ENCODE data around the gene MDC1. TPM values are rescaled to one million over a fixed set of nuclear protein-coding genes. Genes with fewer than 3 reads are reported as not detected.

The MDC1 gene
- polyA plus RNA-seq, 3 donors, result 0.27 to 4.5 (median 0.34) TPM

DNA sequence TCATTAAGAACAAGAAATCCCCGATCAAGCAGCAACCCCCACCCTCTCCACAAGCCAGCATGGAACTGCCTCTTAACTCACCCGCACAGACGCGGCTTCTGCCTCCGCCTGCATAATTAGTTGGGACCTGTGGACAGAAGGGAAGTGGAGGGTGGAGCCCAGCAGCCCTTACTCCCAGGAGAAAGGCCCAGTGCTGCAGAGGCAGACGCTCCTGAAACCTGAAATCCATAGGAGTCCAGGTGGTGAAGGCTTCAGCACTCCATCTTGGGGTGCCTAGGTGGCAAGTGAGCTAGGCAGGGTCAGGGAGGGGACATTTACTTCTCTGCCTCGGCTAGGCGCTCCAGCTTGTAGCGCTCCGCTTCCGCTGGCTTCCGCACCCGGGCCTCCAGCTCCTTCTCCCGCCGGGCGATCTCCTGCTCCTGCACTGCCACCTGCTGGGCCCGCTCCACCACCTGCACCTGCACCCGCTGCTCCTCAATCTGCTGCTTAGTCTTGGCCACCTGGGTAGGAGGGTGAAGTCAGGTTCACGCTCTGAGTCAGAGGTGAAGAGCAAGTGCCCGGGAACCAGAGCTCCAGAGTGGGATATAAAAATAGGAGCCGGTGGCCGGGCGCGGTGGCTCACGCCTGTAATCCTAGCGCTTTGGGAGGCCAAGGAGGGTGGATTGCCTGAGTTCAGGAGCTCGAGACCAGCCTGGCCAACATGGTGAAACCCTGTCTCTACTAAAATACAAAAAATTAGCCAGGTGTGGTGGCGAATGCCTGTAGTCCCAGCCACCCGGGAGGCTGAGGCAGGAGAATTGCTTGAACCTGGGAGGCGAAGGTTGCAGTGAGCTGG, 13.7 kb upstream of the MDC1 start:
- peaks cover 29 to 88% of the 10 kb centered on the region in 2 donors for H3K36me3 ChIP-seq (replicated peaks in 1 of 2; ENCODE audit: control insufficient read depth in 1 of 2, insufficient read depth in 2 of 2, low read length in 2 of 2)
- intact Hi-C loops (cut with micrococcal nuclease), result loop anchor here in 1 of 2 donors (2.0 kb wide), 1 partner anchor 190 kb away; no protein-coding TSS in a partner anchor
- Mint-ChIP-seq H3K4me1 (peaks cover 20% of the 10 kb centered on the region), H3K27me3 (ENCODE audit: low read depth in 3 of 3) (peaks cover 0 to 2% (median 0%) of the 10 kb centered on the region in 3 donors), H3K27ac (peak overlapping the region in 4 of 7 donors; percentile 37 to 83 (median 64)), H3K36me3 (peaks cover 56 to 83% of the 10 kb centered on the region in 2 donors), H3K4me3 (peak overlapping the region; percentile 73 to 83), H3K9me3 (peaks cover 0 to 2% (median 0%) of the 10 kb centered on the region in 7 donors)
- H3K4me3 ChIP-seq (replicated peaks in 1 of 3; ENCODE audit: low read depth in 2 of 3, low read length in 3 of 3), result peak overlapping the region; percentile 8 to 68 (median 37)
- peaks cover 50% of the 10 kb centered on the region for H4K20me1 ChIP-seq (ENCODE audit: insufficient read depth, low read length)
- H3K27ac ChIP-seq (ENCODE audit: low read depth in 1 of 2, low read length in 2 of 2), result peak overlapping the region in 1 of 2 donors; percentile 42
- peaks cover 21 to 24% of the 10 kb centered on the region in 2 donors for H3K4me1 ChIP-seq (ENCODE audit: control insufficient read depth in 1 of 2, insufficient read depth in 2 of 2, low read length in 2 of 2)
- H3K27me3 ChIP-seq (ENCODE audit: control insufficient read depth in 2 of 2, insufficient read depth in 2 of 2, low read length in 2 of 2), result no peaks in the 10 kb centered on the region
- TF ChIP-seq CTCF (IDR thresholded peaks at IDR 0.05), result peak; percentile 60
- peak in 2 of 3 donors; percentile 68 to 72 for DNase-seq
- H3K79me2 ChIP-seq (ENCODE audit: insufficient read depth, low read length), result peaks cover 10% of the 10 kb centered on the region
- 41% methylated on average over 16 of the region's 30 CpGs for WGBS (ENCODE audit: insufficient coverage)
- H3K9me3 ChIP-seq (replicated peaks in 1 of 2; ENCODE audit: control insufficient read depth in 1 of 2, insufficient read depth in 1 of 2, low read length in 2 of 2), result no peaks in the 10 kb centered on the region
- H3K9ac ChIP-seq (ENCODE audit: insufficient read depth, low read length, poor library complexity, severe bottlenecking), result no peak overlapping the region
- peak overlapping the region; percentile 74 for H2AFZ ChIP-seq (ENCODE audit: insufficient read depth, low read depth, low read length, poor library complexity, severe bottlenecking)
- H3K4me2 ChIP-seq (replicated peaks; ENCODE audit: extremely low read depth, low read length, poor library complexity, severe bottlenecking), result peak overlapping the region; percentile 78

DNA sequence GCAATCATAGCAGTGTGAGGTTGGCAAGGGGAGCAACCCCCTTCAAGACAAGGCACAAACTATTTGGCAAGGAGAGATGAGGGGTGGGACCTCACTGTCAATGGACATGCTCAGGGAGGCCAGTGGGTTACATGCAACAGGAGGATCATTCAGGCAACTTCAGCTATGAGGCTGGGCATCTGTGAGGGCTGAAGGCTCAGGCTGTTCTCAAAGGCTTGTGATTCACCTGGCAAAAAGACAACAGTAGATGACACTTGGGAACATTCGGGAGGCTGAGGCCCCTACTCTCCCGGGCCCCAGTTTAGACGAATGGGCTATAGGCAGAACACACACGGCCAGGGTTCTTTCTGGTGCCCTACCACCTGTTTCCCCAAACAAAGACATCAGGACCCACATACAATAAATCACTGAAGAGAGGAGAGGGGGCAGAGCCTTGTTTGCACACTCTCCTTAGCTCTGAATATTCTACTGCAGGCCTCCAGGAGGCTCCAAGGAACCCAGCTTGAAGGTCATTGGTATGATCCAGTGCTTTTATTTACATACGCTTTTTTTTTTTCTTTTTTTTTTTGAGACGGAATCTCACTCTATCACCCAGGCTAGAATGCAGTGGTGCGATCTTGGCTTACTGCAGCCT, 11.0 kb upstream of the MDC1 start:
- peaks cover 0 to 2% (median 0%) of the 10 kb centered on the region in 3 donors for H3K27me3 Mint-ChIP-seq (ENCODE audit: low read depth in 3 of 3)
- Histone ChIP-seq H3K36me3 (replicated peaks in 1 of 2; ENCODE audit: control insufficient read depth in 1 of 2, insufficient read depth in 2 of 2, low read length in 2 of 2) (peaks cover 41 to 88% of the 10 kb centered on the region in 2 donors), H2AFZ (ENCODE audit: insufficient read depth, low read depth, low read length, poor library complexity, severe bottlenecking) (no peak overlapping the region), H3K9ac (ENCODE audit: insufficient read depth, low read length, poor library complexity, severe bottlenecking) (no peak overlapping the region), H3K79me2 (ENCODE audit: insufficient read depth, low read length) (peaks cover 37% of the 10 kb centered on the region), H3K27ac (ENCODE audit: low read depth in 1 of 2, low read length in 2 of 2) (peak overlapping the region in 1 of 2 donors; percentile 13), H3K4me3 (replicated peaks in 1 of 3; ENCODE audit: low read depth in 2 of 3, low read length in 3 of 3) (no peak overlapping the region), H4K20me1 (ENCODE audit: insufficient read depth, low read length) (peaks cover 72% of the 10 kb centered on the region), H3K9me3 (replicated peaks in 1 of 2; ENCODE audit: control insufficient read depth in 1 of 2, insufficient read depth in 1 of 2, low read length in 2 of 2) (no peaks in the 10 kb centered on the region), H3K4me1 (ENCODE audit: control insufficient read depth in 1 of 2, insufficient read depth in 2 of 2, low read length in 2 of 2) (peaks cover 19 to 31% of the 10 kb centered on the region in 2 donors), H3K27me3 (ENCODE audit: control insufficient read depth in 2 of 2, insufficient read depth in 2 of 2, low read length in 2 of 2) (no peaks in the 10 kb centered on the region), H3K4me2 (replicated peaks; ENCODE audit: extremely low read depth, low read length, poor library complexity, severe bottlenecking) (no peak overlapping the region)
- intact Hi-C loops (cut with micrococcal nuclease), result loop anchor here in 1 of 2 donors (10.0 kb wide), 1 partner anchor 243 kb away; the partner anchor contains the start of gene HLA-E
- peaks cover 28% of the 10 kb centered on the region for H3K4me1 Mint-ChIP-seq
- DNase-seq, result no peak
- WGBS (ENCODE audit: insufficient coverage), result 52% methylated on average over 2 of the region's 7 CpGs
- TF ChIP-seq CTCF (IDR thresholded peaks at IDR 0.05), result no peak
- peaks cover 62 to 82% of the 10 kb centered on the region in 2 donors for H3K36me3 Mint-ChIP-seq
- no peak overlapping the region for H3K4me3 Mint-ChIP-seq
- H3K27ac Mint-ChIP-seq, result peak overlapping the region in 3 of 7 donors; percentile 2 to 72 (median 7)
- peaks cover 0 to 2% (median 0%) of the 10 kb centered on the region in 7 donors for H3K9me3 Mint-ChIP-seq
